ENCODE data around the gene CUX1.
"Not testable (repeated sequence)": the region's sequence is repeated elsewhere in the genome, so short reads cannot be mapped to it uniquely, and the experiment has no call there.

The CUX1 gene

GRCh38 chr7:102180727-102181126 is 363.3 kb downstream of the CUX1 start:
- H3K27me3 Mint-ChIP-seq, result no peaks in the 10 kb centered on the region
- H3K9me3 Mint-ChIP-seq (ENCODE audit: low read depth), result no peaks in the 10 kb centered on the region
- H3K36me3 Mint-ChIP-seq, result peaks cover 12% of the 10 kb centered on the region
- H3K4me3 Mint-ChIP-seq, result no peak overlapping the region
- H3K4me1 Mint-ChIP-seq (ENCODE audit: low read depth), result no peaks in the 10 kb centered on the region
- no peak overlapping the region for H3K27ac Mint-ChIP-seq

DNA sequence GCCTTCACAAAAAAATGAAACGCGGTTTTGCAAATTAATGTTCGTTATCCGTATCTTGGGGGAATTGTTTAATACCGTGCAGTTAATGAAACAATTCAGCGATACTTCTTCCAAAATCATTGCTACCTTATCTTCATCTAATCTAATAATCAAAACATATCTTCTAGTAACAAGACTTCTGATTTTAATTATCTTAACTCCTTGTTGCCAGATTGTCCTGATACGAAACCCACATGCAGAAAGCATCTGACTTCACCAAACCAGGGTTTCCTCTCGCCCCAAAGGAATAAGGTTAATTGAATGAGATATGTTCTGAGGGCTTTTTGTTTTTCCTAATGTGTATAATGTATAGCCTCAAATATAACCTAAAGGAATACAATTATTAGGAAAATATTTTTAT is 364.1 kb downstream of the CUX1 start:
- Mint-ChIP-seq H3K9me3 (ENCODE audit: low read depth) (no peaks in the 10 kb centered on the region), H3K36me3 (peaks cover 8% of the 10 kb centered on the region), H3K27me3 (no peaks in the 10 kb centered on the region), H3K27ac (no peak overlapping the region), H3K4me3 (no peak overlapping the region), H3K4me1 (ENCODE audit: low read depth) (no peaks in the 10 kb centered on the region)

DNA sequence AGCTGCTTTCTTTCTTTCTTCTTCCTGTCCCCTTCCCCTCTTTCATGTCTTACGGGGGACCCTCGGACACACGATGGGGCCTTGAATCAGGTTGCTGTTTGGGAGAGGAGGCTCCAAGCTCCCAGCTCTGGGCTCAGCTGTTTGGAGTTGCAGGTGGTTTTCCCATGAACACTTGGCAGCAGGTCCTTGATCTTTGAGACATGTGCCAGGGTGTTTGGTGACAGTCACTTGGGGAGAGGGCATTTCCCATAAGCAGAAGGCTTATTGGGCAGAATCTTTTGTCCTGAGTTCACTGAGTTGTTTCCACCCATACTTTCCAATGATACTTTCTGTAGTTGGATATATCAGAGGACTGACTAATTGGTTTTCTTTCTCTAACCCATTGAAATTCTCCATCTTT is 364.6 kb downstream of the CUX1 start:
- peaks cover 8% of the 10 kb centered on the region for H3K36me3 Mint-ChIP-seq
- H3K4me1 Mint-ChIP-seq (ENCODE audit: low read depth), result no peaks in the 10 kb centered on the region
- H3K4me3 Mint-ChIP-seq, result no peak overlapping the region
- H3K27ac Mint-ChIP-seq, result no peak overlapping the region
- H3K27me3 Mint-ChIP-seq, result no peaks in the 10 kb centered on the region
- no peaks in the 10 kb centered on the region for H3K9me3 Mint-ChIP-seq (ENCODE audit: low read depth)

GRCh38 chr7:102183848-102184247 is 366.4 kb downstream of the CUX1 start:
- H3K27me3 Mint-ChIP-seq; H3K9me3 Mint-ChIP-seq (ENCODE audit: low read depth); H3K4me1 Mint-ChIP-seq (ENCODE audit: low read depth); H3K36me3 Mint-ChIP-seq; H3K4me3 Mint-ChIP-seq; H3K27ac Mint-ChIP-seq: not testable (repeated sequence)

DNA sequence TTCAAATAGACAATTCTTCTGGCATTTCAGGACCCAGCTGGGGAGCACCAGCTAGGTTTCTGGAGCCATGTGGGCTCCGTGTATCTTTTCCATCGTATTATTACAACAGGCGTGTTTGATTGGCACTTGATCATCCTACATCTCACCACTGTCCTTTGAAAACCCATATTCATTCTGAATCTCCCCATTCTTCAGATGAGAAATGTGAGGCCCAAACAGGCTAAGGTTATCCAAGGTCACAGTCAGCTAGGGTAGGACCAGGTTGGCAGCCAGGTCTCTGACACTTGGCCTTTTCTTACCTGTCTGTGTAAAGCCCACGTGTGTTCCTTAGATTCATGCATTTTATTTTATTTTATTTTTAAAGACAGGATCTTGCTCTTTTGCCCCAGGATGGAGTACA is 366.9 kb downstream of the CUX1 start:
- no peaks in the 10 kb centered on the region for H3K9me3 Mint-ChIP-seq (ENCODE audit: low read depth)
- H3K27ac Mint-ChIP-seq, result no peak overlapping the region
- peaks cover 8% of the 10 kb centered on the region for H3K36me3 Mint-ChIP-seq
- no peaks in the 10 kb centered on the region for H3K27me3 Mint-ChIP-seq
- no peaks in the 10 kb centered on the region for H3K4me1 Mint-ChIP-seq (ENCODE audit: low read depth)
- H3K4me3 Mint-ChIP-seq, result no peak overlapping the region

DNA sequence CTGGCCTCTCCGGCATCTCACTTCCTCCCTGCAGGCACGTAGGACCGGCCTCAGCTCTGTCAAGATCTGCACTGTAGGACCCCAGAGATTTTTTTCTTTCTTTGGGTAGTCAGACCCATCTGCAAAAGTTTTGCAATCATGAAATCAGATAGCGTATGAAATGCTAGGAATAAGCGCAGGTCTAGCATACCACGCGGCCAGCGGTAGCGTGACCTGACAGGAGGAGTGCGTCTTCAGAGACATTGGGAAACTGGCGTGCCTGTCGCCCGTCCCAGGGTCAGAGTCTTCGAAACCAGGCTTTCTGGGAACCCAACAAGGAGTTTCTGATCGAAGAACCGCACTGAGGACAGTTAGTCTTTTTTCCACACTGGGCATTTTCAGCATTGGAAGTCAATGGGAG is 368.4 kb downstream of the CUX1 start:
- no peaks in the 10 kb centered on the region for H3K9me3 Mint-ChIP-seq (ENCODE audit: low read depth)
- no peak overlapping the region for H3K4me3 Mint-ChIP-seq
- H3K27ac Mint-ChIP-seq, result no peak overlapping the region

DNA sequence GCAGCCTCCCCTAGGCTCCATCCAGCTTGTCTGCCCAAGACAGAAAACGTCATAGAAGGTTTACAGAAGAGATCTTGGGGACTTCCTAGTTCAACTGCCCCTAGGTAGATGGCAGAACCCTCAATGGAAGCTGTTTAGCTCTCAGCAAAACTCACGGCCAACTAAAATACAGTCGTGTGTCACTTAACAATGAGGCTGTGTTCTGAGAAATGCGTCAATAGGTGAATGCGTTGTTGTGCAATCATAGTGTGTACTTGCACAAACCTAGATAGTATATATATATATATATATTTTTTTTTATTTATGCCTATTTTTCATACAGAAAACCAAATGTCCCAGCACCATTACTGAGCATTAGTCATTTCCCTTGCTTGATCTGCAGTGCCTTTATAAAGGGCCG is 368.9 kb downstream of the CUX1 start:
- peaks cover 6% of the 10 kb centered on the region for H3K36me3 Mint-ChIP-seq
- H3K27me3 Mint-ChIP-seq, result no peaks in the 10 kb centered on the region
- H3K4me1 Mint-ChIP-seq (ENCODE audit: low read depth), result no peaks in the 10 kb centered on the region
- no peaks in the 10 kb centered on the region for H3K9me3 Mint-ChIP-seq (ENCODE audit: low read depth)
- no peak overlapping the region for H3K4me3 Mint-ChIP-seq
- H3K27ac Mint-ChIP-seq, result no peak overlapping the region

More for the DNA sequence above, 368.4 kb downstream of the CUX1 start:
- no peaks in the 10 kb centered on the region for H3K27me3 Mint-ChIP-seq
- H3K4me1 Mint-ChIP-seq (ENCODE audit: low read depth), result no peaks in the 10 kb centered on the region
- H3K36me3 Mint-ChIP-seq, result peaks cover 8% of the 10 kb centered on the region

- peaks cover 2% of the 10 kb centered on the region for H3K36me3 Mint-ChIP-seq
Observed at GRCh38 chr7:102188746-102189145, 371.3 kb downstream of the CUX1 start.

GRCh38 chr7:102189756-102190155 is 372.3 kb downstream of the CUX1 start:
- no peak overlapping the region for H3K4me3 Mint-ChIP-seq
- no peaks in the 10 kb centered on the region for H3K27me3 Mint-ChIP-seq
- H3K4me1 Mint-ChIP-seq (ENCODE audit: low read depth), result no peaks in the 10 kb centered on the region
- peaks cover 2% of the 10 kb centered on the region for H3K36me3 Mint-ChIP-seq
- no peaks in the 10 kb centered on the region for H3K9me3 Mint-ChIP-seq (ENCODE audit: low read depth)
- no peak overlapping the region for H3K27ac Mint-ChIP-seq

More at GRCh38 chr7:102188746-102189145, 371.3 kb downstream of the CUX1 start:
- Mint-ChIP-seq H3K27ac (no peak overlapping the region), H3K27me3 (no peaks in the 10 kb centered on the region), H3K4me1 (ENCODE audit: low read depth) (no peaks in the 10 kb centered on the region), H3K4me3 (no peak overlapping the region), H3K9me3 (ENCODE audit: low read depth) (no peaks in the 10 kb centered on the region)

- H3K4me3 Mint-ChIP-seq, result no peak overlapping the region
- no peaks in the 10 kb centered on the region for H3K9me3 Mint-ChIP-seq (ENCODE audit: low read depth)
- no peaks in the 10 kb centered on the region for H3K4me1 Mint-ChIP-seq (ENCODE audit: low read depth)
- peaks cover 2% of the 10 kb centered on the region for H3K36me3 Mint-ChIP-seq
- no peak overlapping the region for H3K27ac Mint-ChIP-seq
- H3K27me3 Mint-ChIP-seq, result no peaks in the 10 kb centered on the region
Observed at GRCh38 chr7:102190776-102191350, 373.4 kb downstream of the CUX1 start.

DNA sequence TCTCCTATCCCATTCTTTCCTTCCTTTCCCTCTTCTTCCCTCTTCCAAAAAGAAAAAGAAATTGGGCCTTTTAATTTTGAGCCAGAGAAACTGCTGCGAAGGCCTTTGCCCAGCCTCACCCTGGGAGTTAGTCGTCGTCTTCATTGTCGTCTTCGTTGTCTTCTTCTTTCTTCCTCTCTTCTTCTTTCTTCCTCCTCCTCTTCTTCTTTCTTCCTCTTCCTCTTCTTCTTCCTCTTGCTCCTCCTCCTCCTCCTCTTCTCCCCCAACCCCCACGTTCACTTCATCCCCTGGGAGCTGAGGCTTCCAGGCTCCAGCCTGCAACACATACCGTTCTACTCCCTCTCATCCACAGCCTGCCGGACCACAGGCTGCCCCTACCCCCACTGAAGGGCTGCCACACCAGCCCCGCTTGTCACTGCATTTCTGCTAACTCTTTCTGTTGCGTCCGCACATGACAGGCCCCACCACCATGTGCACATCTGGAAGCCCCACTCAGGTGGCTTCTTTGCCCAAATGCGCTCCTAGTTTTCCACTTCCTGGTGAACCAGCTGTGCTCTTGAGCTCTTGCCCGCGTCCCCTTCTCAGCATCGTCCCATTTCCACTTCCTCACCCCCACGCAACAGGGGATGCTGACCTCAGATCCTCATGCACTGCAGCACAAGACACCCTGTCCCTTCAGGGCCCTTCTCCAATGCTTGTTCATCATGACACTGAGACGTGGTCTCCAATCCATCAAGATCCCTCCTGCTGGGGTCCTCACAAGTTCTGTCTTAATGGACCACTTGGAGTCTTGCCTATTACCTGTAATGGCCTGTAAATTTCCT is 374.3 kb downstream of the CUX1 start:
- peaks cover 2% of the 10 kb centered on the region for H3K36me3 Mint-ChIP-seq
- H3K4me3 Mint-ChIP-seq, result no peak overlapping the region
- H3K9me3 Mint-ChIP-seq (ENCODE audit: low read depth), result no peaks in the 10 kb centered on the region
- H3K27me3 Mint-ChIP-seq, result no peaks in the 10 kb centered on the region
- no peak overlapping the region for H3K27ac Mint-ChIP-seq
- no peaks in the 10 kb centered on the region for H3K4me1 Mint-ChIP-seq (ENCODE audit: low read depth)

DNA sequence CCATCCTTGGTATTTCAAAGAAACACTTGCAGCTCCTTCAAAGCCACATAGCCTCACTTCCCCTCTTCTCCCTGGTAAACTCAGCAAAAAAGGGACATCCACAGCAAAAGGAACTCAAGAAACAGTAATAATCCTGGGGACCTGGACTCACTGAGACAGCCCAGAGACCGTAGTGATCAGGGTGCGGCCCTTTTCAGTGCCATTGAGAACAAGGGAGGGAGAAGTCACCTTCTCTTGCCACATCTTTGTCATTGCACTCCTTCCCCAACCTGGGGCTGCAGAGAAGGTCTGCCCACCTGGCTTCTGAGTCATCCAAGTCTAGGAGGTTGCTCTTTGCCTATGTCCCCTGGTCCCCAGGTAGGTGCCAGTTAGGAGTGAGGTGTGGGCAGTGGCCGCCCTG is 375.4 kb downstream of the CUX1 start:
- Mint-ChIP-seq H3K9me3 (ENCODE audit: low read depth) (no peaks in the 10 kb centered on the region), H3K27me3 (no peaks in the 10 kb centered on the region), H3K27ac (no peak overlapping the region), H3K4me1 (ENCODE audit: low read depth) (no peaks in the 10 kb centered on the region), H3K4me3 (no peak overlapping the region), H3K36me3 (peaks cover 4% of the 10 kb centered on the region)

DNA sequence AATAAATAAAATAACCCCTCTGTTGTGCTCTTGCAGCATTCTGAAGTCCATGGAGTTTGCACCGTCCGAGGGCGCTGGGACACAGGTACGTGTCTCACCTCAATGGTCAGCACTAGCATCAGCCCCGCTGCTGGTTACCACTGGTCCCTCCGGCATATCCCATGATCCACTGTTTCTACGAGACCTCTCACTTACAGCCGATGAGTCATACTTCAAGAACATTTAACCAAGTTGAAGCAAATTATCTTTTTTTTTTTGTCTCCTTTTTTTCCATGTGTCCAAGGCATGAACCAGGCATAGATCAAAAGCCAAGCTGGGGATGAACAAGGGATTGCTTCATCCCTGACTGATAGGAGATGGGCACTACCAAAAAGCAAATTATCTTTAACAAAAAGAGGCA is 376.4 kb downstream of the CUX1 start:
- no peaks in the 10 kb centered on the region for H3K4me1 Mint-ChIP-seq (ENCODE audit: low read depth)
- no peaks in the 10 kb centered on the region for H3K9me3 Mint-ChIP-seq (ENCODE audit: low read depth)
- no peak overlapping the region for H3K27ac Mint-ChIP-seq
- H3K4me3 Mint-ChIP-seq, result no peak overlapping the region
- H3K36me3 Mint-ChIP-seq, result peaks cover 4% of the 10 kb centered on the region
- H3K27me3 Mint-ChIP-seq, result no peaks in the 10 kb centered on the region

DNA sequence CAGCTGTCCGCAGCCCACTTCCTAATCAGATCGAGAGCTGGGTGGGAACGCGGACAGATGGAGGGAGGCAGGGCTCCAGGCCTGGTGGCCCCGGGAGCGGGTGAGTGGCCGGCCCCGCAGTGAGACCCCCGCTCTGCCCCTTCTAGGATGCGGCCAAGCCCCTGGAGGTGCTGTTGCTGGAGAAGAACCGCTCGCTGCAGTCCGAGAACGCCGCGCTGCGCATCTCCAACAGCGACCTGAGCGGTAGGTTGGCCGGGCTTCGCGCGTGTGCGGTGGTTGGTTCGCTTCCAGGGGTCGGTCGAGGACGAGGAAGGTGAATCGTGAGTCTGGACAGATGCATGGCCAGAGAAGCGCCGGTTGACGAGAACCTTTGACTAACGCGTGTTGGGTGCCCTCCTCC is 377.9 kb downstream of the CUX1 start:
- peaks cover 6% of the 10 kb centered on the region for H3K36me3 Mint-ChIP-seq
- H3K9me3 Mint-ChIP-seq (ENCODE audit: low read depth), result no peaks in the 10 kb centered on the region
- H3K4me1 Mint-ChIP-seq (ENCODE audit: low read depth), result no peaks in the 10 kb centered on the region
- no peak overlapping the region for H3K4me3 Mint-ChIP-seq
- no peak overlapping the region for H3K27ac Mint-ChIP-seq
- H3K27me3 Mint-ChIP-seq, result no peaks in the 10 kb centered on the region

DNA sequence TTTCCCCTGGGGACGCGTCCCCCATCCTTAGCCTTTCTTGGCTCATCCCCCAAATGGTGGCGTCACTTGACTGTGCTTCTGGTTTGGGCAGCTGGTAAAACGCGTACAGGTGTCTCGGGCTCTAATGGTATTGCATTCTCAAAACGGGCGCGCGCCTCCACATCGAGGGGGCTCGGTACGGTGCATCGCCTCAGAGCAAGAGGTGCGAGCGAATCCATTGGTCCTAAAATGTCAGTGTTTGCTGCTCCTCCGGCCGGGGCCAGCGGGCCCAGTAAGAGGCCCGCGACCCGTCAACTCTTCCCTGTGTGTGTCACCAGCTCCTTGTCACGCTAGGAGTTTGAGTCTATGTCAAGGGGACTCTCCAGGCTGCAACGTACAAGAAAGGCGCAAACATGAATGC is 378.6 kb downstream of the CUX1 start:
- H3K4me1 Mint-ChIP-seq (ENCODE audit: low read depth), result no peaks in the 10 kb centered on the region
- H3K27me3 Mint-ChIP-seq, result no peaks in the 10 kb centered on the region
- H3K9me3 Mint-ChIP-seq (ENCODE audit: low read depth), result no peaks in the 10 kb centered on the region
- peaks cover 6% of the 10 kb centered on the region for H3K36me3 Mint-ChIP-seq
- H3K4me3 Mint-ChIP-seq, result no peak overlapping the region
- H3K27ac Mint-ChIP-seq, result no peak overlapping the region

GRCh38 chr7:102197161-102197560 is 379.7 kb downstream of the CUX1 start:
- Mint-ChIP-seq H3K4me1 (ENCODE audit: low read depth) (no peaks in the 10 kb centered on the region), H3K27ac (no peak overlapping the region), H3K9me3 (ENCODE audit: low read depth) (no peaks in the 10 kb centered on the region), H3K36me3 (peaks cover 6% of the 10 kb centered on the region), H3K27me3 (no peaks in the 10 kb centered on the region), H3K4me3 (no peak overlapping the region)

Data from activated naive CD8-positive, alpha-beta T cell (primary cell).